ENCODE results near the gene OBP2B. TPM values are rescaled to one million over a fixed set of nuclear protein-coding genes. Genes with fewer than 3 reads are reported as not detected.
"Not testable (repeated sequence)": the region's sequence is repeated elsewhere in the genome, so short reads cannot be mapped to it uniquely, and the experiment has no call there.

The OBP2B gene
- polyA plus RNA-seq, result not detected
- long read RNA-seq, donor 1, result 0 reads
- long read RNA-seq, donor 2, result 0 reads
- long read RNA-seq, donor 3, result 0 reads
- long read RNA-seq, donor 4, result 0 reads
- long read RNA-seq, donor 5, result 0 reads
- long read RNA-seq, donor 6, result 0 reads
- long read RNA-seq, donor 7, result 0 reads
- long read RNA-seq, donor 8, result 0 reads
- long read RNA-seq, donor 9, result 0 reads
- long read RNA-seq, donor 10, result 0 reads

- FAIRE-seq; H3K27ac ChIP-seq (ENCODE audit: low read depth in 1 of 3, low read length in 2 of 3); H3K4me3 ChIP-seq (ENCODE audit: low read depth in 1 of 3, low read length in 3 of 3); H3K9me3 ChIP-seq (ENCODE audit: control insufficient read depth in 2 of 2, insufficient read depth in 1 of 2, low read depth in 1 of 2, low read length in 1 of 2); H3K4me1 ChIP-seq (ENCODE audit: control insufficient read depth in 3 of 3, insufficient read depth in 2 of 3, low read depth in 1 of 3, low read length in 2 of 3); H3K36me3 ChIP-seq (ENCODE audit: control insufficient read depth in 3 of 3, insufficient read depth in 2 of 3, low read depth in 1 of 3, low read length in 3 of 3); DNase-seq; H3K27me3 ChIP-seq (ENCODE audit: control insufficient read depth in 3 of 3, insufficient read depth in 3 of 3, low read length in 3 of 3): not testable (repeated sequence)
- WGBS, 3 donors, result 82 to 92% methylated on average over 5 to 11 of the region's 18 CpGs; no CpG with 5 or more reads in 1 of the 3 donors
Observed at GRCh38 chr9:133208880-133209300, at the start of gene OBP2B. Gene OBP2B, minus strand, starts transcription at chr9:133209250. Its CDS starts 51 bp downstream, at chr9:133209199.

GRCh38 chr9:133258061-133259015 is 49.3 kb upstream of the OBP2B start:
- peak in 1 of 2 donors; percentile 50 for DNase-seq
- peaks cover 0 to 43% (median 2%) of the 10 kb centered on the region in 3 donors for H3K36me3 ChIP-seq (ENCODE audit: control insufficient read depth in 3 of 3, insufficient read depth in 2 of 3, low read depth in 1 of 3, low read length in 3 of 3)
- peaks cover 0 to under 1% (median 0%) of the 10 kb centered on the region in 3 donors for H3K4me1 ChIP-seq (ENCODE audit: control insufficient read depth in 3 of 3, insufficient read depth in 2 of 3, low read depth in 1 of 3, low read length in 2 of 3)
- H3K27ac ChIP-seq (ENCODE audit: low read depth in 1 of 3, low read length in 2 of 3), result no peak overlapping the region
- no peak overlapping the region for H3K4me3 ChIP-seq (ENCODE audit: low read depth in 1 of 3, low read length in 3 of 3)
- FAIRE-seq, result no peak
- no peaks in the 10 kb centered on the region for H3K27me3 ChIP-seq (ENCODE audit: control insufficient read depth in 3 of 3, insufficient read depth in 3 of 3, low read length in 3 of 3)
- 76 to 79% (median 77%) methylated on average over 21 of the region's 21 CpGs for WGBS, 3 donors
- H3K9me3 ChIP-seq (ENCODE audit: control insufficient read depth in 2 of 2, insufficient read depth in 1 of 2, low read depth in 1 of 2, low read length in 1 of 2), result peaks cover 2 to 6% of the 10 kb centered on the region in 2 donors

- Histone ChIP-seq H3K27me3 (ENCODE audit: control insufficient read depth in 3 of 3, insufficient read depth in 3 of 3, low read length in 3 of 3) (no peaks in the 10 kb centered on the region), H3K4me1 (ENCODE audit: control insufficient read depth in 3 of 3, insufficient read depth in 2 of 3, low read depth in 1 of 3, low read length in 2 of 3) (peaks cover 0 to 8% (median 3%) of the 10 kb centered on the region in 3 donors), H3K4me3 (ENCODE audit: low read depth in 1 of 3, low read length in 3 of 3) (no peak overlapping the region), H3K27ac (ENCODE audit: low read depth in 1 of 3, low read length in 2 of 3) (no peak overlapping the region), H3K9me3 (ENCODE audit: control insufficient read depth in 2 of 2, insufficient read depth in 1 of 2, low read depth in 1 of 2, low read length in 1 of 2) (peaks cover 2 to 6% of the 10 kb centered on the region in 2 donors), H3K36me3 (ENCODE audit: control insufficient read depth in 3 of 3, insufficient read depth in 2 of 3, low read depth in 1 of 3, low read length in 3 of 3) (peaks cover 0 to 43% (median 2%) of the 10 kb centered on the region in 3 donors)
- DNase-seq (no peak), FAIRE-seq (no peak)
- whole genome bisulfite sequencing, 3 donors, result 62 to 67% (median 66%) methylated on average over 13 of the region's 13 CpGs
Observed at GRCh38 chr9:133257465-133257956, 48.5 kb upstream of the OBP2B start.

GRCh38 chr9:133256686-133257091 is 47.6 kb upstream of the OBP2B start:
- Histone ChIP-seq H3K9me3 (ENCODE audit: control insufficient read depth in 2 of 2, insufficient read depth in 1 of 2, low read depth in 1 of 2, low read length in 1 of 2) (peaks cover 2 to 6% of the 10 kb centered on the region in 2 donors), H3K27ac (ENCODE audit: low read depth in 1 of 3, low read length in 2 of 3) (no peak overlapping the region), H3K4me1 (ENCODE audit: control insufficient read depth in 3 of 3, insufficient read depth in 2 of 3, low read depth in 1 of 3, low read length in 2 of 3) (peaks cover 0 to 17% (median 3%) of the 10 kb centered on the region in 3 donors), H3K4me3 (ENCODE audit: low read depth in 1 of 3, low read length in 3 of 3) (no peak overlapping the region), H3K27me3 (ENCODE audit: control insufficient read depth in 3 of 3, insufficient read depth in 3 of 3, low read length in 3 of 3) (no peaks in the 10 kb centered on the region), H3K36me3 (ENCODE audit: control insufficient read depth in 3 of 3, insufficient read depth in 2 of 3, low read depth in 1 of 3, low read length in 3 of 3) (peaks cover 0 to 39% (median under 1%) of the 10 kb centered on the region in 3 donors)
- DNase-seq (no peak), FAIRE-seq (no peak)
- WGBS, 3 donors, result 53 to 74% (median 63%) methylated on average over 9 to 10 of the region's 10 CpGs

GRCh38 chr9:133256136-133256461 is 47.0 kb upstream of the OBP2B start:
- FAIRE-seq (no peak), DNase-seq (no peak)
- Histone ChIP-seq H3K36me3 (ENCODE audit: control insufficient read depth in 3 of 3, insufficient read depth in 2 of 3, low read depth in 1 of 3, low read length in 3 of 3) (peaks cover 0 to 33% (median 0%) of the 10 kb centered on the region in 3 donors), H3K27me3 (ENCODE audit: control insufficient read depth in 3 of 3, insufficient read depth in 3 of 3, low read length in 3 of 3) (no peaks in the 10 kb centered on the region), H3K4me1 (ENCODE audit: control insufficient read depth in 3 of 3, insufficient read depth in 2 of 3, low read depth in 1 of 3, low read length in 2 of 3) (peaks cover 1 to 22% (median 3%) of the 10 kb centered on the region in 3 donors), H3K4me3 (ENCODE audit: low read depth in 1 of 3, low read length in 3 of 3) (no peak overlapping the region), H3K27ac (ENCODE audit: low read depth in 1 of 3, low read length in 2 of 3) (no peak overlapping the region), H3K9me3 (ENCODE audit: control insufficient read depth in 2 of 2, insufficient read depth in 1 of 2, low read depth in 1 of 2, low read length in 1 of 2) (peaks cover 2 to 6% of the 10 kb centered on the region in 2 donors)
- WGBS, 3 donors, result 93 to 96% (median 95%) methylated on average over 27 to 30 of the region's 30 CpGs

- Histone ChIP-seq H3K27ac (ENCODE audit: low read depth in 1 of 3, low read length in 2 of 3) (no peak overlapping the region), H3K4me1 (ENCODE audit: control insufficient read depth in 3 of 3, insufficient read depth in 2 of 3, low read depth in 1 of 3, low read length in 2 of 3) (peaks cover 3 to 27% (median 4%) of the 10 kb centered on the region in 3 donors), H3K4me3 (ENCODE audit: low read depth in 1 of 3, low read length in 3 of 3) (no peak overlapping the region), H3K36me3 (ENCODE audit: control insufficient read depth in 3 of 3, insufficient read depth in 2 of 3, low read depth in 1 of 3, low read length in 3 of 3) (peaks cover 0 to 28% (median 0%) of the 10 kb centered on the region in 3 donors), H3K27me3 (ENCODE audit: control insufficient read depth in 3 of 3, insufficient read depth in 3 of 3, low read length in 3 of 3) (no peaks in the 10 kb centered on the region), H3K9me3 (ENCODE audit: control insufficient read depth in 2 of 2, insufficient read depth in 1 of 2, low read depth in 1 of 2, low read length in 1 of 2) (peaks cover 2 to 6% of the 10 kb centered on the region in 2 donors)
- DNase-seq, result no peak
- WGBS, 3 donors, result 94 to 95% (median 95%) methylated on average over 41 to 42 of the region's 42 CpGs
- no peak for FAIRE-seq
Observed at GRCh38 chr9:133255371-133256135, 46.5 kb upstream of the OBP2B start.

GRCh38 chr9:133254471-133254870 is 45.4 kb upstream of the OBP2B start:
- Histone ChIP-seq H3K27me3 (ENCODE audit: control insufficient read depth in 3 of 3, insufficient read depth in 3 of 3, low read length in 3 of 3) (no peaks in the 10 kb centered on the region), H3K27ac (ENCODE audit: low read depth in 1 of 3, low read length in 2 of 3) (no peak overlapping the region), H3K9me3 (ENCODE audit: control insufficient read depth in 2 of 2, insufficient read depth in 1 of 2, low read depth in 1 of 2, low read length in 1 of 2) (peaks cover 2 to 6% of the 10 kb centered on the region in 2 donors), H3K4me3 (ENCODE audit: low read depth in 1 of 3, low read length in 3 of 3) (no peak overlapping the region), H3K36me3 (ENCODE audit: control insufficient read depth in 3 of 3, insufficient read depth in 2 of 3, low read depth in 1 of 3, low read length in 3 of 3) (peaks cover 0 to 19% (median 0%) of the 10 kb centered on the region in 3 donors), H3K4me1 (ENCODE audit: control insufficient read depth in 3 of 3, insufficient read depth in 2 of 3, low read depth in 1 of 3, low read length in 2 of 3) (peaks cover 3 to 31% (median 4%) of the 10 kb centered on the region in 3 donors)
- no peak for DNase-seq
- FAIRE-seq, result no peak
- 90 to 96% (median 94%) methylated on average over 5 of the region's 5 CpGs for WGBS, 3 donors

- H3K36me3 ChIP-seq (ENCODE audit: control insufficient read depth in 3 of 3, insufficient read depth in 2 of 3, low read depth in 1 of 3, low read length in 3 of 3), result peaks cover 0 to 19% (median 2%) of the 10 kb centered on the region in 3 donors
- H3K27ac ChIP-seq (ENCODE audit: low read depth in 1 of 3, low read length in 2 of 3), result peak overlapping the region; percentile 70 to 80 (median 76)
- WGBS, 3 donors, result 7 to 40% (median 21%) methylated on average over 1 of the region's 1 CpG
- peaks cover 3 to 36% (median 4%) of the 10 kb centered on the region in 3 donors for H3K4me1 ChIP-seq (ENCODE audit: control insufficient read depth in 3 of 3, insufficient read depth in 2 of 3, low read depth in 1 of 3, low read length in 2 of 3)
- no peak overlapping the region for H3K4me3 ChIP-seq (ENCODE audit: low read depth in 1 of 3, low read length in 3 of 3)
- peaks cover 0 to 2% (median 0%) of the 10 kb centered on the region in 3 donors for H3K27me3 ChIP-seq (ENCODE audit: control insufficient read depth in 3 of 3, insufficient read depth in 3 of 3, low read length in 3 of 3)
- DNase-seq (no peak), FAIRE-seq (no peak)
- peaks cover 2 to 6% of the 10 kb centered on the region in 2 donors for H3K9me3 ChIP-seq (ENCODE audit: control insufficient read depth in 2 of 2, insufficient read depth in 1 of 2, low read depth in 1 of 2, low read length in 1 of 2)
Observed at GRCh38 chr9:133253268-133253667, 44.2 kb upstream of the OBP2B start.

Measured in small intestine (tissue), 16 donors.